GM12872 (cell line): ENCODE data around the gene ZNF732.

ENCODE experiments used
- TF ChIP-seq, protein P1 (sequence below): IDR thresholded peaks from 3 replicates; pipeline ENCODE4 v1.5.1; 2011; ENCODE audit warnings: low read depth, mild to moderate bottlenecking, low read length, moderate library complexity; ENCODE audit not compliant: insufficient read depth

Gene ZNF732

DNA sequence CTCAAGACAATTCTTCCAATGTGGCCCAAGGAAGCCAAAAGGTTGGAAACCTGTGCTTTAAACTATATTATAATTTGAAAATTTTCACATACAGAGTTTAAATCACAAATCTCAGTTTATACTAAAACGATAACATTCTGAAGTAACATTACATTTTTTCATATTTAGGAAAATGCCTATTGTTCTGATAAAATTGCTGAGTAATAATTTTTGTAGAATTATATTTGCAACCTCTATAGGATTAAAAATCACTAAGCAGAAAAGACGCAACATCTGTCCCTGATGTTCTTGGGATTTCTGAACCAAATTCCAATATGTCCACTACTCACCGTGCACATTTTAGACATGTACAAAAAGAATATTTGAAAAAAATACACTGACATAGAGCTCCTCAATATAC is 10.5 kb downstream of the ZNF732 start:
- TF ChIP-seq, protein P1, sequence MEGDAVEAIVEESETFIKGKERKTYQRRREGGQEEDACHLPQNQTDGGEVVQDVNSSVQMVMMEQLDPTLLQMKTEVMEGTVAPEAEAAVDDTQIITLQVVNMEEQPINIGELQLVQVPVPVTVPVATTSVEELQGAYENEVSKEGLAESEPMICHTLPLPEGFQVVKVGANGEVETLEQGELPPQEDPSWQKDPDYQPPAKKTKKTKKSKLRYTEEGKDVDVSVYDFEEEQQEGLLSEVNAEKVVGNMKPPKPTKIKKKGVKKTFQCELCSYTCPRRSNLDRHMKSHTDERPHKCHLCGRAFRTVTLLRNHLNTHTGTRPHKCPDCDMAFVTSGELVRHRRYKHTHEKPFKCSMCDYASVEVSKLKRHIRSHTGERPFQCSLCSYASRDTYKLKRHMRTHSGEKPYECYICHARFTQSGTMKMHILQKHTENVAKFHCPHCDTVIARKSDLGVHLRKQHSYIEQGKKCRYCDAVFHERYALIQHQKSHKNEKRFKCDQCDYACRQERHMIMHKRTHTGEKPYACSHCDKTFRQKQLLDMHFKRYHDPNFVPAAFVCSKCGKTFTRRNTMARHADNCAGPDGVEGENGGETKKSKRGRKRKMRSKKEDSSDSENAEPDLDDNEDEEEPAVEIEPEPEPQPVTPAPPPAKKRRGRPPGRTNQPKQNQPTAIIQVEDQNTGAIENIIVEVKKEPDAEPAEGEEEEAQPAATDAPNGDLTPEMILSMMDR: no peak

DNA sequence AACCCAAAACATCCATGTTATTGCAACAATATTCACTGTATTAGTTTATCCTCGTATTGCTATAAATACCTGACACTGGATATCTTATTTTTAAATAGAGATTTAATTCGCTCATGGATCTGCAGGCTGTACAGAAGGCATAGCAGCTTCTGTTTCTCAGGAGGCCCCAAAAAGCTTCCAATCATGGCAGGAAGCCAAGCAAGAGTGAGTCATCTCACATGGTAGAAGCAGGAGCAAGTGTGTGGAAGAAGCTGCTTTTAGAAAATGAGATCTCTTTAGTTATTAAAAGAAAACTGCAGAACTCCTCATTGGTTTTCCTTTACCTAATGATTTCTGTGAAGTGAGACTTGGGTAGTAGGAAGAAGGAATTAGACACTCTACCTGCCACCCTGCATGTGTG is 16.4 kb downstream of the ZNF732 start:
- TF ChIP-seq, protein P1: no peak

DNA sequence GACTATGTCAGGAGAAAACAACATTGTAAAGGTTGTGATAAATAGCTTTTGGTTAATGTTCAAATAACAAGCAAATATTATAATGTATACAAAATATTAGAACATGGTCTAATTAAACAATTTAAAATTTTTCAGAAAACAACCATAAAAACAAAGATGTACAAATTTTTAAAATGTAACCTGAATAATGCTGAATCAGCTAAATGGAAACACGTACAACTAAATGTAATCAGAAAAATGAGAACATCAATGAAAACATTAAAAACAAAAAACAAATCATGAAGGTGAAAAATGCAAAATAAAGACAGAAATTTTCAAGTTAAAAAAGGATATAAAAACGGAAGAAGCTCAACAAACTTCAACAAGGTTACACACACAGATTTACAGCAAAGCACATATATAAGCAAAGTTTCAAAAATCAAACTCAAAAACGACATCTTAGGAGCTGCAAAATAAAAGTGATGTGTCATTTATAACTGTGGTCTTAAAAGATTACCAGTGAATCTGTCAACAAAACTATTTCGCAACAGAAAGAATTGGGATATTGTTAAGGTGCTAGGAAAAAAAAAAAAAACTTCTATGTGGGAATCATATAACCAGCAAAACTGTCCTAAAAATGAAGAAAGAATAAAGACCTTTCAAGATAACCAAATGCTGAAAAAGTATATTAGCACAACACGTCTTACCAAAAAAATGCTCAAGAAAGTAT is 31.8 kb downstream of the ZNF732 start:
- TF ChIP-seq, protein P1: no peak

- TF ChIP-seq, protein P1: no peak
Observed at GRCh38 chr4:271492-272103, 33.7 kb downstream of the ZNF732 start.

- TF ChIP-seq, protein P1: 0 out of 3 replicates have a peak, but pooled peaks have one; percentile 20
Observed at GRCh38 chr4:259240-259639, 46.0 kb downstream of the ZNF732 start.

DNA sequence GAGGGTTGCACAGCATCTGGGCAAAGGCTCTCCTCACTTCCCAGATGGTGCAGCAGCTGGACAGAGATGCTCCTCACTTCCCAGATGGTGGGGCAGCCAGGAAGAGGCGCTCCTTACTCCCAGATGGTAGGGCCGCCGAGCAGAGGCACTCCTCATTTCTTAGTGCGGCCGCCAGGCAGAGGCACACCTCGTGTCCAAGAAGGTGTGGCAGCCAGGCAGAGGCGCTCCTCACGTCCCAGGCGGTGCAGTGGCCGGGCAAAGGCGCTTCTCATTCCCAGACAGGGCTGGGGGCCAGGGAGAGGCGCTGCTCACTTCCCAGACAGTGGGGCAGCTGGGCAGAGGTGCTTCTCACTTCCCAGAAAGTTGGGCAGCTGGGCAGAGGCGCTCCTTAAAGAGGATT is 48.8 kb downstream of the ZNF732 start:
- TF ChIP-seq, protein P1: no peak

DNA sequence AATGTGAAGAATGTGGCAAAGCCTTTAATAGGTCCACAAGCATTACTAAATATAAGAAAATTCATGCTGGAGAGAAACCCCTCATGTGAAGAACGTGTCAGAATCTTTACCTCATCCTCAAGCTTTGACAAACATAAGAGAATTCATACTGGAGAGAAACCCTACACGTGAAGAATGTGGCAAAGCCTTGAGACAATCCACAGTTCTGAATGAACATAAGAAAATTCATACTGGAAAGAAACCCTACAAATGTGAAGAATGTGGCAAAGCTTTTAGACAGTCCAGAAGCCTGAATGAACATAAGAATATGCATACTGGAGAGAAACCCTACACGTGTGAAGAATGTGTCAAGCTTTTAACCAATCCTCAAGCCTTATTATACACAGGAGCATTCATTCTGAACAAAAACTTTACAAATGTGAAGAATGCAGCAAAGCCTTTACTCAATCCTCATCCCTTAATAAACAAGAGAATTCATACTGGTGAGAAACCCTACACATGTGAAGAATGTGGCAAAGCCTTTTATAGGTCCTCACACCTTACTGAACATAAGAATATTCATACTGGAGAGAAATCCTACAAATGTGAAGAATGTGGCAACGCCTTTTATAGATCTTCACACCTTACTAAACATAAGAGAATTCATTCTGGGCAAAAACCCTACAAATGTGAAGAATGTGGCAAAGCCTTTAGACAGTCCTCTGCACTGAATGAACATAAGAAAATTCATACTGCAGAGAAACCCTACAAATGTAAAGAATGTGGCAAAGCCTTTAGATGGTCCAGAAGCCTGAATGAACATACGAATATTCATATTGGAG is 51.1 kb downstream of the ZNF732 start:
- TF ChIP-seq, protein P1: no peak
